SK-N-MC (cell line): Measurements from ENCODE around the gene IMPA2.

Experiments
- DNase-seq: peaks from one replicate; pipeline ENCODE4 v3.0.0-alpha.2; 2011; ENCODE audit warnings: low read depth, low spot score
- H3K27ac ChIP-seq: fragments of 200-600 bp; sonication (generic); 2 replicates; pipeline ENCODE4 v1.5.1; 2016; ENCODE audit warnings: mixed run types
- H3K36me3 ChIP-seq: fragments of 200-600 bp; sonication (generic); 2 replicates; pipeline ENCODE4 v1.6.1; 2017; ENCODE audit warnings: antibody characterized with exemption, low read length, mixed read lengths; ENCODE audit not compliant: insufficient read depth
- H3K4me3 ChIP-seq: fragments of 200-600 bp; sonication (generic); 2 replicates; pipeline ENCODE4 v1.5.1; 2016
- H3K9ac ChIP-seq: fragments of 200-600 bp; sonication (generic); 2 replicates; pipeline ENCODE4 v1.8.0; 2017; ENCODE audit warnings: mixed run types, mixed read lengths; ENCODE audit not compliant: insufficient read length
- H3K9me3 ChIP-seq: fragments of 200-600 bp; sonication (generic); 2 replicates; pipeline ENCODE4 v1.6.1; 2017; ENCODE audit warnings: low read depth, mild to moderate bottlenecking, antibody characterized with exemption, low read length, moderate library complexity, mixed read lengths
- EZH2 ChIP-seq: fragments of 200-600 bp; sonication (generic); IDR thresholded peaks from one replicate; pipeline ENCODE4 v1.6.1; 2017; ENCODE audit warnings: antibody characterized with exemption
- FOXP2 ChIP-seq: optimal IDR thresholded peaks from 2 replicates; pipeline ENCODE3; 2011; ENCODE audit warnings: mild to moderate bottlenecking, moderate library complexity; ENCODE audit not compliant: insufficient read depth; ENCODE audit errors: extremely low read length, control extremely low read depth
- POLR2AphosphoS5 ChIP-seq: IDR thresholded peaks from 2 replicates; pipeline ENCODE4 v1.6.1; 2012; ENCODE audit warnings: mild to moderate bottlenecking, low read depth, low read length, borderline replicate concordance

IMPA2 gene

GRCh38 chr18:11996907-11997306 is 15.6 kb downstream of the IMPA2 start:
- TF ChIP-seq EZH2 (no peak), FOXP2 (no peak), POLR2AphosphoS5 (no peak)
- H3K4me3 ChIP-seq = no peak overlapping the region
- H3K9ac ChIP-seq = no peak overlapping the region
- no peaks in the 10 kb centered on the region for H3K9me3 ChIP-seq
- no peak for DNase-seq
- no peak overlapping the region for H3K27ac ChIP-seq
- peaks cover 3% of the 10 kb centered on the region; the same call in 1 of the 2 replicates for H3K36me3 ChIP-seq

GRCh38 chr18:11997466-11997865 is 16.2 kb downstream of the IMPA2 start:
- H3K9me3 ChIP-seq = no peaks in the 10 kb centered on the region
- peaks cover 3% of the 10 kb centered on the region; the same call in 1 of the 2 replicates for H3K36me3 ChIP-seq
- H3K9ac ChIP-seq = no peak overlapping the region
- TF ChIP-seq POLR2AphosphoS5 (no peak), FOXP2 (no peak), EZH2 (no peak)
- DNase-seq = no peak
- H3K4me3 ChIP-seq = no peak overlapping the region
- H3K27ac ChIP-seq = no peak overlapping the region

- Histone ChIP-seq H3K9me3 (no peaks in the 10 kb centered on the region), H3K27ac (no peak overlapping the region), H3K36me3 (peaks cover 3% of the 10 kb centered on the region; the same call in 1 of the 2 replicates), H3K4me3 (no peak overlapping the region), H3K9ac (no peak overlapping the region)
- TF ChIP-seq EZH2 (no peak), FOXP2 (no peak), POLR2AphosphoS5 (no peak)
- DNase-seq = no peak
Observed at GRCh38 chr18:11998193-11998592, 16.9 kb downstream of the IMPA2 start.

GRCh38 chr18:11999429-11999828 is 18.1 kb downstream of the IMPA2 start:
- DNase-seq = no peak
- H3K36me3 ChIP-seq = peaks cover 3% of the 10 kb centered on the region; the same call in 1 of the 2 replicates
- no peak overlapping the region for H3K27ac ChIP-seq

GRCh38 chr18:12000072-12000659 is 18.9 kb downstream of the IMPA2 start:
- Histone ChIP-seq H3K4me3 (no peak overlapping the region), H3K36me3 (peaks cover 3% of the 10 kb centered on the region; the same call in 1 of the 2 replicates), H3K9ac (no peak overlapping the region), H3K9me3 (no peaks in the 10 kb centered on the region), H3K27ac (no peak overlapping the region)
- TF ChIP-seq POLR2AphosphoS5 (no peak), EZH2 (no peak), FOXP2 (no peak)
- no peak for DNase-seq

More at GRCh38 chr18:11999429-11999828, 18.1 kb downstream of the IMPA2 start:
- TF ChIP-seq EZH2 = no peak
- no peak for TF ChIP-seq POLR2AphosphoS5
- no peak for TF ChIP-seq FOXP2
- Histone ChIP-seq H3K9me3 (no peaks in the 10 kb centered on the region), H3K4me3 (no peak overlapping the region), H3K9ac (no peak overlapping the region)

GRCh38 chr18:12001421-12001820 is 20.1 kb downstream of the IMPA2 start:
- Histone ChIP-seq H3K9ac (no peak overlapping the region), H3K9me3 (no peaks in the 10 kb centered on the region), H3K4me3 (no peak overlapping the region), H3K36me3 (peaks cover 3% of the 10 kb centered on the region; the same call in 1 of the 2 replicates), H3K27ac (no peak overlapping the region)
- no peak for DNase-seq
- TF ChIP-seq FOXP2 (no peak), EZH2 (no peak), POLR2AphosphoS5 (no peak)

- H3K27ac ChIP-seq = no peak overlapping the region
- H3K4me3 ChIP-seq = no peak overlapping the region
- DNase-seq = no peak
- TF ChIP-seq POLR2AphosphoS5 (no peak), EZH2 (no peak), FOXP2 (no peak)
- H3K9ac ChIP-seq = no peak overlapping the region
- H3K9me3 ChIP-seq = no peaks in the 10 kb centered on the region
- H3K36me3 ChIP-seq = peaks cover 3% of the 10 kb centered on the region; the same call in 1 of the 2 replicates
Observed at GRCh38 chr18:12003894-12004293, 22.6 kb downstream of the IMPA2 start.

GRCh38 chr18:12005538-12006487 is 24.5 kb downstream of the IMPA2 start:
- DNase-seq = no peak
- H3K27ac ChIP-seq = no peak overlapping the region
- H3K9me3 ChIP-seq = no peaks in the 10 kb centered on the region
- peaks cover 3% of the 10 kb centered on the region; the same call in 1 of the 2 replicates for H3K36me3 ChIP-seq
- no peak overlapping the region for H3K9ac ChIP-seq
- H3K4me3 ChIP-seq = no peak overlapping the region
- no peak for TF ChIP-seq POLR2AphosphoS5
- no peak for TF ChIP-seq EZH2
- TF ChIP-seq FOXP2 = no peak
